PC-3 (cell line): ENCODE results near the gene HDAC4.

Experiments
- EZH2 ChIP-seq: fragments of 300-600 bp; sonication (generic); IDR thresholded peaks from one replicate; pipeline ENCODE4 v1.6.1; 2017; ENCODE audit warnings: antibody characterized with exemption, mild to moderate bottlenecking, low read length; ENCODE audit not compliant: unreplicated experiment
- EZH2phosphoT487 ChIP-seq: fragments of 300-600 bp; sonication (generic); IDR thresholded peaks from 2 replicates; pipeline ENCODE4 v1.6.1; 2018; ENCODE audit warnings: mild to moderate bottlenecking, antibody characterized with exemption, low read length, borderline replicate concordance
- TF ChIP-seq, protein P1 (sequence below): fragments of 300-600 bp; sonication (generic); conservative IDR thresholded peaks from 2 replicates; pipeline ENCODE4 v1.5.1; 2017; ENCODE audit warnings: antibody characterized with exemption, low read depth, mild to moderate bottlenecking, low read length

DNA sequence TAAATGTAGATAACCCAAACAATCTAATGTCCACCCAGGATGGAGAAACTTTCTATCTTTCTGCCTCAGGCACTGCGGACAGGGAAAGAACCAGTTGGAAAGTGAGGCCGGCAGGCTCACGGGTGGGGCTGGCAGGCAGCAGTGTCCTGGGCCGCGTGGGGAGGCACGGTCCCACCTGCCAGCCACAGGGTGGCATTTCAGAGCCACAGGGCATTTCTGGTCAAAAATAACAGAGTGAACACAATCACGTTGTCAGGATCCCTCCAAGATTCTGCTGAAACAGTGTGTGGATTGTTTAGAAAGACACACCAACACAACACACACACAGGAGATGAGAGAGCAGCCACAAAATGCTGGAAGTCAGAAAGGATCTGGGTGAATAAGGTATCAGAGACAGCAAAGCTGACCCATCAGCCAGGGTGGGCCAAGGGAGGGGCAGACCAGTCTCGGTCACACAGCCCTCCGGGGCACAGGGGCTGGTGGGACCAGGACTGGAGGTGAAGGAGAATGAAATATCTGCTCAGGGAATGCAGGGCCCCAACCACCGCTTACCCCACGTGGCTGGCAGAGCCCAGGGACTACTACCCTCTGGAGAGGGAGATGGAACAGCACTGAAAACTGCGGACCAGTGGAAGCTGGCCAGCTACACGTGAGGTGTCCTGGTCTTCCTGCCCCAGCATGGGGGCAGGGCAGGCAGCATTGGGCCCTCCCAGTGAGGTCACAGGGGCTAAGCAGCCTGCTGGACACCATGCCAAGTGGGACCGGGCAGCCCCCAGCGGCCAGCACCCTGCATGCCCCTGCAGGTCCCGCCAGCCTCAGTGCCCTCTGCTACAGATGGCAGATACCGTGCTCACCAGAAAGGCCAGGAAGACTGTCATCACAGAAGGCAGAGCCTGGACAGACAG, 173.9 kb downstream of the HDAC4 start:
- TF ChIP-seq, protein P1, sequence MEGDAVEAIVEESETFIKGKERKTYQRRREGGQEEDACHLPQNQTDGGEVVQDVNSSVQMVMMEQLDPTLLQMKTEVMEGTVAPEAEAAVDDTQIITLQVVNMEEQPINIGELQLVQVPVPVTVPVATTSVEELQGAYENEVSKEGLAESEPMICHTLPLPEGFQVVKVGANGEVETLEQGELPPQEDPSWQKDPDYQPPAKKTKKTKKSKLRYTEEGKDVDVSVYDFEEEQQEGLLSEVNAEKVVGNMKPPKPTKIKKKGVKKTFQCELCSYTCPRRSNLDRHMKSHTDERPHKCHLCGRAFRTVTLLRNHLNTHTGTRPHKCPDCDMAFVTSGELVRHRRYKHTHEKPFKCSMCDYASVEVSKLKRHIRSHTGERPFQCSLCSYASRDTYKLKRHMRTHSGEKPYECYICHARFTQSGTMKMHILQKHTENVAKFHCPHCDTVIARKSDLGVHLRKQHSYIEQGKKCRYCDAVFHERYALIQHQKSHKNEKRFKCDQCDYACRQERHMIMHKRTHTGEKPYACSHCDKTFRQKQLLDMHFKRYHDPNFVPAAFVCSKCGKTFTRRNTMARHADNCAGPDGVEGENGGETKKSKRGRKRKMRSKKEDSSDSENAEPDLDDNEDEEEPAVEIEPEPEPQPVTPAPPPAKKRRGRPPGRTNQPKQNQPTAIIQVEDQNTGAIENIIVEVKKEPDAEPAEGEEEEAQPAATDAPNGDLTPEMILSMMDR: no peak
- no peak for TF ChIP-seq EZH2
- TF ChIP-seq EZH2phosphoT487: no peak
